CD8-positive, alpha-beta memory T cell (primary cell): Measurements from ENCODE around the gene MSH6. TPM values are rescaled to one million over a fixed set of nuclear protein-coding genes. Genes with fewer than 3 reads are reported as not detected.

Experiments used
- CTCF ChIA-PET: fragments of 350-600 bp; sonication (Branson Sonifier 250); formaldehyde crosslinking; loops from one replicate; lab custom pipeline; 2021; ENCODE audit warnings: antibody characterized with exemption; lab: Charles Lee
- POLR2A ChIA-PET: fragments of 350-600 bp; sonication (Branson Sonifier 250); formaldehyde crosslinking; loops from one replicate; lab custom pipeline; 2021; ENCODE audit warnings: antibody characterized with exemption; lab: Charles Lee
- DNase-seq, 5 donors: peaks; one replicate each; pipeline versions ENCODE4 v3.0.0 to v3.0.0-alpha.2; 2020 to 2022; ENCODE audit warnings: mixed read lengths in 1 of 5
- H3K27ac ChIP-seq: one replicate; pipeline ENCODE4 v1.7.0; 2013; ENCODE audit warnings: low read depth, mild to moderate bottlenecking, low read length, moderate library complexity
- H3K27me3 ChIP-seq: 2 replicates; pipeline ENCODE4 v1.7.0; 2013; ENCODE audit warnings: low read length, mild to moderate bottlenecking; ENCODE audit not compliant: insufficient read depth, poor library complexity, severe bottlenecking
- H3K36me3 ChIP-seq: 2 replicates; pipeline ENCODE4 v1.7.0; 2013; ENCODE audit warnings: mild to moderate bottlenecking, low read length, moderate library complexity; ENCODE audit not compliant: insufficient read depth
- H3K4me1 ChIP-seq: 2 replicates; pipeline ENCODE4 v1.7.0; 2013; ENCODE audit warnings: mild to moderate bottlenecking, low read length, moderate library complexity; ENCODE audit not compliant: insufficient read depth
- H3K4me3 ChIP-seq: 2 replicates; pipeline ENCODE4 v1.7.0; 2013; ENCODE audit warnings: mild to moderate bottlenecking, low read length
- H3K9me3 ChIP-seq: 2 replicates; pipeline ENCODE4 v1.7.0; 2013; ENCODE audit warnings: mild to moderate bottlenecking, low read length
- H3K27ac Mint-ChIP-seq, 8 donors: one replicate each; pipeline ENCODE4 v1.8.0; 2020 to 2021; ENCODE audit warnings: mixed read lengths in 8 of 8, mild to moderate bottlenecking in 6 of 8, inconsistent platforms in 3 of 8, moderate library complexity in 3 of 8
- H3K27me3 Mint-ChIP-seq, 2 donors: one replicate each; pipeline ENCODE4 v1.8.0; 2020 to 2021; ENCODE audit warnings: mixed read lengths in 2 of 2, mild to moderate bottlenecking in 1 of 2, moderate library complexity in 1 of 2
- H3K36me3 Mint-ChIP-seq, 3 donors: one replicate each; pipeline ENCODE4 v1.8.0; 2020 to 2021; ENCODE audit warnings: mixed read lengths in 3 of 3, inconsistent platforms in 1 of 3, mild to moderate bottlenecking in 1 of 3
- H3K4me1 Mint-ChIP-seq, 3 donors: one replicate each; pipeline ENCODE4 v1.8.0; 2020 to 2021; ENCODE audit warnings: mixed read lengths in 3 of 3, inconsistent platforms in 1 of 3, mild to moderate bottlenecking in 1 of 3
- H3K4me3 Mint-ChIP-seq, 7 donors: one replicate each; pipeline ENCODE4 v1.8.0; 2020 to 2021; ENCODE audit warnings: mixed read lengths in 7 of 7, mild to moderate bottlenecking in 6 of 7, moderate library complexity in 4 of 7, inconsistent platforms in 2 of 7
- H3K9me3 Mint-ChIP-seq, 5 donors: one replicate each; pipeline ENCODE4 v1.8.0; 2020 to 2022; ENCODE audit warnings: mixed read lengths in 5 of 5, mild to moderate bottlenecking in 3 of 5, moderate library complexity in 2 of 5, inconsistent platforms in 1 of 5
- polyA plus RNA-seq: library from polyadenylated mRNA; unstranded; fragments of 300-500 nt; fragmentation: Illumina TruSeq; gene quantifications from one replicate; pipeline ENCODE4 v1.2.3, GENCODE V29; 2021
- total RNA-seq, 2 experiments: library from RNA; stranded (reverse); gene quantifications; one replicate each; pipeline ENCODE4 v1.2.3, GENCODE V29; 2021

The MSH6 gene
- total and polyA plus RNA-seq, 3 experiments from 2014 or later: 17.6 to 152 (median 142) TPM

DNA sequence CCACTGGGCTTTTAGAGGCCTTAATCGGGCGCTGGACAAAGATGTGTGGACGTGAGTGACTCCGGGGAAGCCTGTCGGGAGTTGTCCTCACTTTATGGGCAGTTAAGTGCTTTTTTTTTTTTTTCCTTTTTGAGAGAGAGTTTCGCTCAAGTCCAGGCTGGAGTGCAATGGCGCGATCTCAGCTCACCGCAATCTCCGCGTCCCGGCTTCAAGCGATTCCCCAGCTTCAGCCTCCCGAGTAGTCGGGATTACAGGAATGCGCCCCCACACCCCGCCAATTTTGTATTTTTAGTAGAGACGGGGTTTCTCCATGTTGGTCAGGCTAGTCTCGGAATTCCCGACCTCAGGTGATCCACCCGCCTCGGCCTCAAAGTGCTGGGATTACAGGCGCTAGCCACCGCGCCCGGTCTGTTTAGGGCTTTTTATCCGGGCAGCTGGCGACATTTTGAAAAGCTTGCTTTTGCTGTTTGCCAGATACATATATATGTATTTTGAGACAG is 1.5 kb downstream of the MSH6 start:
- Mint-ChIP-seq H3K27me3 (peaks cover 0 to 2% of the 10 kb centered on the region in 2 donors), H3K4me3 (peak overlapping the region; percentile 89 to 95 (median 90))
- DNase-seq: no peak

DNA sequence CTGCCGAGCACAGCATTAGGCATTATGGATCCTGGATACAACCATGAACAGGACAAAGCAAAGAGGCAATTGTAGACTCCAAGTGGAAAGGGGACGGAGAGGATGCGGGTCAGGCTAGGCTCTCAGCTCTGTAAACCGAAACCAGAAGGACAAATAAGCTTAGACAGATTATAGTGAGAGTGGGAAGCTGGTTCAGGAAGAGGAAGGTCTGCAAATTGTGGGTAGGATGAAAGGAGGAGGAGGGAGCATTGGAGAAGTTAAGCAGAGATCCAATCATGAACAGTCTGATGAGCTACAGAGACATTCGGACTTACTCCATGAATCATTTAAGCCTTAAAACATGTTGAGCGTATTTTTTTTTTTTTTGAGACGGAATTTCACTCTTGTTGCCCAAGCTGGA is 3.0 kb downstream of the MSH6 start:
- H3K27ac ChIP-seq: no peak overlapping the region
- Mint-ChIP-seq H3K27ac (peak overlapping the region in 5 of 8 donors; percentile 2 to 95 (median 62)), H3K4me1 (peaks cover 21 to 51% (median 22%) of the 10 kb centered on the region in 3 donors), H3K4me3 (peak overlapping the region in 4 of 7 donors; percentile 15 to 64 (median 36)), H3K9me3 (no peaks in the 10 kb centered on the region), H3K36me3 (peaks cover 0 to 13% (median 4%) of the 10 kb centered on the region in 3 donors), H3K27me3 (peaks cover 0 to 2% of the 10 kb centered on the region in 2 donors)
- no peaks in the 10 kb centered on the region for H3K36me3 ChIP-seq
- H3K4me1 ChIP-seq: peaks cover 19% of the 10 kb centered on the region
- DNase-seq: no peak
- no peak overlapping the region for H3K4me3 ChIP-seq
- H3K27me3 ChIP-seq: no peaks in the 10 kb centered on the region
- ChIA-PET CTCF (no interaction called here), POLR2A (no interaction called here)
- H3K9me3 ChIP-seq: no peaks in the 10 kb centered on the region

More for the DNA sequence above, 1.5 kb downstream of the MSH6 start:
- ChIA-PET CTCF (interaction anchor here (3.1 kb wide), 1 partner anchor 17 kb away, joined by 19 read pairs; no protein-coding TSS in a partner anchor), POLR2A (no interaction called here)
- Histone ChIP-seq H3K4me3 (peak overlapping the region; percentile 34), H3K36me3 (no peaks in the 10 kb centered on the region), H3K9me3 (no peaks in the 10 kb centered on the region), H3K27ac (no peak overlapping the region), H3K4me1 (peaks cover 19% of the 10 kb centered on the region), H3K27me3 (no peaks in the 10 kb centered on the region)
- Mint-ChIP-seq H3K9me3 (no peaks in the 10 kb centered on the region), H3K36me3 (peaks cover 0 to 5% (median 2%) of the 10 kb centered on the region in 3 donors), H3K27ac (peak overlapping the region in 7 of 8 donors; percentile 24 to 97 (median 91)), H3K4me1 (peaks cover 15 to 41% (median 17%) of the 10 kb centered on the region in 3 donors)

DNA sequence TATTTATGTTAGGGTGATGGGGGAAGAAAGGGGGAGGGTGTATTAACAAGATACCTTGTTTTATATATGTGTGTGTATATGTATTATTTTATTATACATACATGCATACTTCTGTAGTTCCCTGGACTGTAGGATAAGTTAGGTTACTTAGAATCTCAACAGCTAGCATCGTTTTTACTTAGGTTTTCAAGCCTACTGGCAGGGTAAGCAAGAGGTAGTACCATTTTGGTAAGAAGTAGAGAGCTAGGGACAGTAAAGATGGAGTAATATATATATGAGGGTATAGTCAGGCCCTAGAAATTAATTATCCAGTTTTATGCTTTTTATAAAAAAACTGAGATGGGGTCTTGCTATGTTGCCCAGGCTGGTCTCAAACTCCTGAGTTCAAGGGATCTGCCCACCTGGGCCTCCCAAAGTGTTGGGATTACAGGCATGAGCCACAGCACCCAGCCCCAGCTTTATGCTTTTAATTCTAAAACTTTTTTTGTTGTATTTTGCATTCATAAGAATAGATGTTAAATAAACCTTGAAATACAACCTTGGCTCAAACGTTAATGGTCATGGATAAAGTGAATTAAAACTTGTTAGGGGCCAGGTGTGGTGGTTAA is 13.2 kb downstream of the MSH6 start:
- ChIA-PET POLR2A (no interaction called here), CTCF (no interaction called here)
- no peak for DNase-seq
- no peaks in the 10 kb centered on the region for H3K9me3 Mint-ChIP-seq
- H3K36me3 Mint-ChIP-seq: peaks cover 8 to 73% (median 26%) of the 10 kb centered on the region in 3 donors
- H3K4me3 ChIP-seq: no peak overlapping the region
- H3K4me1 Mint-ChIP-seq: peaks cover 6 to 21% (median 11%) of the 10 kb centered on the region in 3 donors
- no peaks in the 10 kb centered on the region for H3K27me3 ChIP-seq
- H3K36me3 ChIP-seq: peaks cover 35% of the 10 kb centered on the region
- peak overlapping the region in 1 of 8 donors; percentile 29 for H3K27ac Mint-ChIP-seq
- no peaks in the 10 kb centered on the region for H3K27me3 Mint-ChIP-seq
- H3K9me3 ChIP-seq: no peaks in the 10 kb centered on the region
- H3K27ac ChIP-seq: no peak overlapping the region
- no peak overlapping the region for H3K4me3 Mint-ChIP-seq
- no peaks in the 10 kb centered on the region for H3K4me1 ChIP-seq

DNA sequence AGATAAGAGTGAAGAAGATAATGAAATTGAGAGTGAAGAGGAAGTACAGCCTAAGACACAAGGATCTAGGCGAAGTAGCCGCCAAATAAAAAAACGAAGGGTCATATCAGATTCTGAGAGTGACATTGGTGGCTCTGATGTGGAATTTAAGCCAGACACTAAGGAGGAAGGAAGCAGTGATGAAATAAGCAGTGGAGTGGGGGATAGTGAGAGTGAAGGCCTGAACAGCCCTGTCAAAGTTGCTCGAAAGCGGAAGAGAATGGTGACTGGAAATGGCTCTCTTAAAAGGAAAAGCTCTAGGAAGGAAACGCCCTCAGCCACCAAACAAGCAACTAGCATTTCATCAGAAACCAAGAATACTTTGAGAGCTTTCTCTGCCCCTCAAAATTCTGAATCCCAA is 15.7 kb downstream of the MSH6 start:
- no peak for DNase-seq
- POLR2A ChIA-PET: no interaction called here
- CTCF ChIA-PET: no interaction called here
- H3K4me1 ChIP-seq: no peaks in the 10 kb centered on the region
- no peaks in the 10 kb centered on the region for H3K9me3 ChIP-seq
- no peak overlapping the region for H3K27ac ChIP-seq
- peaks cover 4 to 18% (median 7%) of the 10 kb centered on the region in 3 donors for H3K4me1 Mint-ChIP-seq
- no peaks in the 10 kb centered on the region for H3K27me3 ChIP-seq
- no peak overlapping the region for H3K4me3 Mint-ChIP-seq
- no peak overlapping the region for H3K4me3 ChIP-seq
- H3K36me3 Mint-ChIP-seq: peaks cover 22 to 87% (median 34%) of the 10 kb centered on the region in 3 donors
- H3K36me3 ChIP-seq: peaks cover 46% of the 10 kb centered on the region
- H3K27ac Mint-ChIP-seq: peak overlapping the region in 5 of 8 donors; percentile 1 to 44 (median 10)
- H3K9me3 Mint-ChIP-seq: peaks cover 5 to 8% (median 7%) of the 10 kb centered on the region in 5 donors
- H3K27me3 Mint-ChIP-seq: no peaks in the 10 kb centered on the region

DNA sequence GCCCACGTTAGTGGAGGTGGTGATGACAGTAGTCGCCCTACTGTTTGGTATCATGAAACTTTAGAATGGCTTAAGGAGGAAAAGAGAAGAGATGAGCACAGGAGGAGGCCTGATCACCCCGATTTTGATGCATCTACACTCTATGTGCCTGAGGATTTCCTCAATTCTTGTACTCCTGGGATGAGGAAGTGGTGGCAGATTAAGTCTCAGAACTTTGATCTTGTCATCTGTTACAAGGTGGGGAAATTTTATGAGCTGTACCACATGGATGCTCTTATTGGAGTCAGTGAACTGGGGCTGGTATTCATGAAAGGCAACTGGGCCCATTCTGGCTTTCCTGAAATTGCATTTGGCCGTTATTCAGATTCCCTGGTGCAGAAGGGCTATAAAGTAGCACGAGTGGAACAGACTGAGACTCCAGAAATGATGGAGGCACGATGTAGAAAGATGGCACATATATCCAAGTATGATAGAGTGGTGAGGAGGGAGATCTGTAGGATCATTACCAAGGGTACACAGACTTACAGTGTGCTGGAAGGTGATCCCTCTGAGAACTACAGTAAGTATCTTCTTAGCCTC is 16.2 kb downstream of the MSH6 start:
- peaks cover 27 to 90% (median 37%) of the 10 kb centered on the region in 3 donors for H3K36me3 Mint-ChIP-seq
- peaks cover 4 to 18% (median 7%) of the 10 kb centered on the region in 3 donors for H3K4me1 Mint-ChIP-seq
- no peaks in the 10 kb centered on the region for H3K27me3 Mint-ChIP-seq
- Histone ChIP-seq H3K4me3 (no peak overlapping the region), H3K36me3 (peaks cover 51% of the 10 kb centered on the region), H3K4me1 (no peaks in the 10 kb centered on the region), H3K27me3 (no peaks in the 10 kb centered on the region), H3K27ac (no peak overlapping the region), H3K9me3 (no peaks in the 10 kb centered on the region)
- no peak for DNase-seq
- ChIA-PET POLR2A (no interaction called here), CTCF (no interaction called here)
- peaks cover 7 to 10% (median 9%) of the 10 kb centered on the region in 5 donors for H3K9me3 Mint-ChIP-seq
- peak overlapping the region in 4 of 8 donors; percentile 1 to 88 (median 36) for H3K27ac Mint-ChIP-seq
- H3K4me3 Mint-ChIP-seq: no peak overlapping the region

DNA sequence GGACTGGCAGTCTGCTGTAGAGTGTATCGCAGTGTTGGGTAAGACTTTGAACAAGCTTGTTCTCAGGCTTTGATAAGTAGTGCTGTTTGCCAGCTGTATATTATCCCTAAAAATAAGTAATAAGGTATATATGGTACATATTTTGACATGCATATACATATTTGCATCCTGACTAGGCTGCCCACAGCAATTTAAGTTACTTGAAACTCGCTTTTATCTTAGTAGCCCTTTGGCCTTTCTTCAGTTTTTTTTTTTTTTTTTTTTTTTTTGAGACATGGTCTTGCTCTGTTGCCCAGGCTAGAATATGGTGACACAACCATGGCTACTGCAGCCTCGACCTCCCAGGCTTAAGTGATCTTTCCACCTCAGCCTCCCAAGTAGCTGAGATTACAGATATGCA is 18.2 kb downstream of the MSH6 start:
- Histone ChIP-seq H3K4me3 (no peak overlapping the region), H3K36me3 (peaks cover 63% of the 10 kb centered on the region), H3K9me3 (no peaks in the 10 kb centered on the region), H3K27me3 (no peaks in the 10 kb centered on the region), H3K4me1 (no peaks in the 10 kb centered on the region), H3K27ac (no peak overlapping the region)
- no peak for DNase-seq
- peaks cover 46 to 94% (median 46%) of the 10 kb centered on the region in 3 donors for H3K36me3 Mint-ChIP-seq
- no peaks in the 10 kb centered on the region for H3K27me3 Mint-ChIP-seq
- H3K4me1 Mint-ChIP-seq: peaks cover 4 to 13% (median 4%) of the 10 kb centered on the region in 3 donors
- CTCF ChIA-PET: interaction anchor here (1.4 kb wide), 1 partner anchor 18 kb away, joined by 3 read pairs; the partner anchor contains the start of gene MSH6
- H3K27ac Mint-ChIP-seq: no peak overlapping the region
- peaks cover 8 to 10% (median 9%) of the 10 kb centered on the region in 5 donors for H3K9me3 Mint-ChIP-seq
- POLR2A ChIA-PET: interaction anchor here (1.2 kb wide), 1 partner anchor 18 kb away, joined by 3 read pairs; the partner anchor contains the start of gene MSH6
- no peak overlapping the region for H3K4me3 Mint-ChIP-seq

DNA sequence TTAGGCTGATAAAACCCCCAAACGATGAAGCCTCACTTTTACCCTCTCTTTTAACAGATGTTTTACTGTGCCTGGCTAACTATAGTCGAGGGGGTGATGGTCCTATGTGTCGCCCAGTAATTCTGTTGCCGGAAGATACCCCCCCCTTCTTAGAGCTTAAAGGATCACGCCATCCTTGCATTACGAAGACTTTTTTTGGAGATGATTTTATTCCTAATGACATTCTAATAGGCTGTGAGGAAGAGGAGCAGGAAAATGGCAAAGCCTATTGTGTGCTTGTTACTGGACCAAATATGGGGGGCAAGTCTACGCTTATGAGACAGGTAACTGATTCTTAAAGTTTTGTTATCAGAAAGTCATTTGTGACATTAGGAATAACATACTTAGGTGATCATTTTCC is 20.4 kb downstream of the MSH6 start:
- Histone ChIP-seq H3K27ac (no peak overlapping the region), H3K27me3 (no peaks in the 10 kb centered on the region), H3K9me3 (no peaks in the 10 kb centered on the region), H3K36me3 (peaks cover 68% of the 10 kb centered on the region), H3K4me3 (no peak overlapping the region), H3K4me1 (no peaks in the 10 kb centered on the region)
- POLR2A ChIA-PET: no interaction called here
- no peak for DNase-seq
- Mint-ChIP-seq H3K9me3 (peaks cover 8 to 10% (median 9%) of the 10 kb centered on the region in 5 donors), H3K4me3 (no peak overlapping the region), H3K27me3 (no peaks in the 10 kb centered on the region), H3K27ac (peak overlapping the region in 1 of 8 donors; percentile 21), H3K36me3 (peaks cover 50 to 97% (median 52%) of the 10 kb centered on the region in 3 donors), H3K4me1 (peaks cover 3 to 9% (median 4%) of the 10 kb centered on the region in 3 donors)
- CTCF ChIA-PET: no interaction called here

DNA sequence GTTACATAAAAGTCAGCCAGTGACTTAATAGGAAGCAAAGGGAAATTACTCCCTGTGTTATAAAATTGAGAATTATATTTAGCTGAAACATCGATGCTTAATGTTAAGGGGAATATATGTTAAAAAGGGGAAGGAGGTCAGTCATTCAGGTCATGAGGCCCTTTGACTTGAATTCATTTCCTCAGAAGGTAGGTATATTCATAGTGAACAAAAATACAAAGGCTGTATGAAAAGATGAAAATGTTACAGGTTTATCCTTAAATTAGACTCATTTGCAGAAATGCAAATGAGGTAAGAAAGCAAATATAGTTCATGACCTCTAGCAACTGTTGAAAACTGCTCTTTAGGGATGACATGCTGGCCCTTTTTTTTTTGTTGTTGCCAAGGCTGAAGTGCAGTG is 20.8 kb downstream of the MSH6 start:
- Histone ChIP-seq H3K9me3 (no peaks in the 10 kb centered on the region), H3K36me3 (peaks cover 68% of the 10 kb centered on the region), H3K4me3 (no peak overlapping the region), H3K27me3 (no peaks in the 10 kb centered on the region), H3K4me1 (no peaks in the 10 kb centered on the region), H3K27ac (no peak overlapping the region)
- CTCF ChIA-PET: no interaction called here
- Mint-ChIP-seq H3K27me3 (no peaks in the 10 kb centered on the region), H3K9me3 (peaks cover 8 to 10% (median 9%) of the 10 kb centered on the region in 5 donors), H3K4me3 (no peak overlapping the region), H3K36me3 (peaks cover 47 to 97% (median 52%) of the 10 kb centered on the region in 3 donors), H3K27ac (no peak overlapping the region), H3K4me1 (peaks cover 3 to 5% (median 4%) of the 10 kb centered on the region in 3 donors)
- POLR2A ChIA-PET: no interaction called here
- DNase-seq: no peak
